ENCODE results near the gene ACADSB. TPM values are rescaled to one million over a fixed set of nuclear protein-coding genes. Genes with fewer than 3 reads are reported as not detected.

The ACADSB gene
- total and polyA plus RNA-seq, 2 donors (not counting 1 experiment from before 2014, with no cell fraction given) = 6.8 to 27.8 TPM

- Histone ChIP-seq H3K27me3 (replicated peaks in 1 of 4; ENCODE audit: control extremely low read depth in 1 of 4, control insufficient read depth in 3 of 4, insufficient read depth in 4 of 4, low read length in 3 of 4) (no peaks in the 10 kb centered on the region), H3K4me1 (ENCODE audit: control insufficient read depth in 2 of 2, insufficient read depth in 2 of 2, low read length in 2 of 2) (peaks cover 9 to 12% of the 10 kb centered on the region in 2 donors), H3K4me2 (replicated peaks; ENCODE audit: low read depth, low read length, poor library complexity, severe bottlenecking) (no peak overlapping the region), H4K20me1 (ENCODE audit: control insufficient read depth, insufficient read depth, low read length, poor library complexity, severe bottlenecking) (no peaks in the 10 kb centered on the region), H3K79me2 (ENCODE audit: control insufficient read depth, insufficient read depth, low read length) (no peaks in the 10 kb centered on the region), H2AFZ (ENCODE audit: insufficient read depth, low read depth, low read length, poor library complexity, severe bottlenecking) (no peak overlapping the region), H3K4me3 (ENCODE audit: control extremely low read depth in 1 of 5, extremely low read depth in 1 of 5, insufficient read depth in 1 of 5, low read depth in 2 of 5, low read length in 4 of 5) (no peak overlapping the region), H3K9me3 (ENCODE audit: control extremely low read depth in 1 of 3, control insufficient read depth in 2 of 3, insufficient read depth in 1 of 3, low read length in 2 of 3) (no peaks in the 10 kb centered on the region), H3K27ac (ENCODE audit: low read length in 2 of 2) (no peak overlapping the region), H3K9ac (ENCODE audit: low read length) (no peak overlapping the region), H3K36me3 (replicated peaks in 1 of 2; ENCODE audit: control extremely low read depth in 1 of 2, control insufficient read depth in 1 of 2, extremely low read depth in 1 of 2, insufficient read depth in 2 of 2, low read length in 1 of 2) (peaks cover 0 to 4% of the 10 kb centered on the region in 2 experiments)
- Mint-ChIP-seq H3K4me1 (peaks cover 13% of the 10 kb centered on the region), H3K27ac (no peak overlapping the region), H3K9me3 (ENCODE audit: insufficient read depth) (no peaks in the 10 kb centered on the region), H3K4me3 (no peak overlapping the region), H3K27me3 (no peaks in the 10 kb centered on the region)
- no peak for DNase-seq
- no CpG with 5 or more reads among the region's 2 CpGs for WGBS (ENCODE audit: insufficient coverage)
- ATAC-seq (ENCODE audit: low read depth) = no peak
- ChIA-PET CTCF (interaction anchor here (1.3 kb wide), 1 partner anchor 20 kb away, joined by 3 read pairs; no protein-coding TSS in a partner anchor), POLR2A (no interaction called here)
- TF ChIP-seq EZH2 (IDR thresholded peaks at IDR 0.05; ENCODE audit: borderline replicate concordance, insufficient read depth, low read depth, low read length, poor library complexity, severe bottlenecking) (no peak), CTCF (IDR thresholded peaks at IDR 0.05) (no peak)
- intact Hi-C loops (cut with micrococcal nuclease) = no loop called here
Observed at GRCh38 chr10:122984708-122985107, 24.1 kb upstream of the ACADSB start.

- no peak for DNase-seq
- no peaks in the 10 kb centered on the region for H3K27me3 ChIP-seq (replicated peaks in 1 of 4; ENCODE audit: control extremely low read depth in 1 of 4, control insufficient read depth in 3 of 4, insufficient read depth in 4 of 4, low read length in 3 of 4)
- no peak overlapping the region for H3K9ac ChIP-seq (ENCODE audit: low read length)
- H3K27me3 Mint-ChIP-seq = no peaks in the 10 kb centered on the region
- TF ChIP-seq EZH2 (IDR thresholded peaks at IDR 0.05; ENCODE audit: borderline replicate concordance, insufficient read depth, low read depth, low read length, poor library complexity, severe bottlenecking) (no peak), CTCF (IDR thresholded peaks at IDR 0.05) (no peak)
- H3K4me1 Mint-ChIP-seq = no peaks in the 10 kb centered on the region
- H3K27ac ChIP-seq (ENCODE audit: low read length in 2 of 2) = no peak overlapping the region
- POLR2A ChIA-PET = no interaction called here
- no peaks in the 10 kb centered on the region for H3K9me3 Mint-ChIP-seq (ENCODE audit: insufficient read depth)
- ATAC-seq (ENCODE audit: low read depth) = no peak
- H3K4me2 ChIP-seq (replicated peaks; ENCODE audit: low read depth, low read length, poor library complexity, severe bottlenecking) = no peak overlapping the region
- WGBS (ENCODE audit: insufficient coverage) = 96% methylated on average over 5 of the region's 6 CpGs
- H4K20me1 ChIP-seq (ENCODE audit: control insufficient read depth, insufficient read depth, low read length, poor library complexity, severe bottlenecking) = no peaks in the 10 kb centered on the region
- no peaks in the 10 kb centered on the region for H3K4me1 ChIP-seq (ENCODE audit: control insufficient read depth in 2 of 2, insufficient read depth in 2 of 2, low read length in 2 of 2)
- no peaks in the 10 kb centered on the region for H3K79me2 ChIP-seq (ENCODE audit: control insufficient read depth, insufficient read depth, low read length)
- peaks cover 0 to 4% of the 10 kb centered on the region in 2 experiments for H3K36me3 ChIP-seq (replicated peaks in 1 of 2; ENCODE audit: control extremely low read depth in 1 of 2, control insufficient read depth in 1 of 2, extremely low read depth in 1 of 2, insufficient read depth in 2 of 2, low read length in 1 of 2)
- CTCF ChIA-PET = no interaction called here
- H2AFZ ChIP-seq (ENCODE audit: insufficient read depth, low read depth, low read length, poor library complexity, severe bottlenecking) = no peak overlapping the region
- no peak overlapping the region for H3K4me3 Mint-ChIP-seq
- H3K4me3 ChIP-seq (ENCODE audit: control extremely low read depth in 1 of 5, extremely low read depth in 1 of 5, insufficient read depth in 1 of 5, low read depth in 2 of 5, low read length in 4 of 5) = no peak overlapping the region
- intact Hi-C loops (cut with micrococcal nuclease) = no loop called here
- no peak overlapping the region for H3K27ac Mint-ChIP-seq
- no peaks in the 10 kb centered on the region for H3K9me3 ChIP-seq (ENCODE audit: control extremely low read depth in 1 of 3, control insufficient read depth in 2 of 3, insufficient read depth in 1 of 3, low read length in 2 of 3)
Observed at GRCh38 chr10:122986335-122986734, 22.5 kb upstream of the ACADSB start.

Measured in B cell (primary cell).